AG09319 (cell line): ENCODE results near the gene NCOA7.

ENCODE experiments used
- DNase-seq: peaks from one replicate; pipeline ENCODE4 v3.0.0-alpha.2; 2010; ENCODE audit warnings: low read depth; ENCODE audit errors: extremely low read depth
- TF ChIP-seq, protein P1 (sequence below): IDR thresholded peaks from 2 replicates; pipeline ENCODE4 v1.5.1; 2011; ENCODE audit warnings: low read depth, mild to moderate bottlenecking, inconsistent platforms, low read length, moderate library complexity

NCOA7 gene

DNA sequence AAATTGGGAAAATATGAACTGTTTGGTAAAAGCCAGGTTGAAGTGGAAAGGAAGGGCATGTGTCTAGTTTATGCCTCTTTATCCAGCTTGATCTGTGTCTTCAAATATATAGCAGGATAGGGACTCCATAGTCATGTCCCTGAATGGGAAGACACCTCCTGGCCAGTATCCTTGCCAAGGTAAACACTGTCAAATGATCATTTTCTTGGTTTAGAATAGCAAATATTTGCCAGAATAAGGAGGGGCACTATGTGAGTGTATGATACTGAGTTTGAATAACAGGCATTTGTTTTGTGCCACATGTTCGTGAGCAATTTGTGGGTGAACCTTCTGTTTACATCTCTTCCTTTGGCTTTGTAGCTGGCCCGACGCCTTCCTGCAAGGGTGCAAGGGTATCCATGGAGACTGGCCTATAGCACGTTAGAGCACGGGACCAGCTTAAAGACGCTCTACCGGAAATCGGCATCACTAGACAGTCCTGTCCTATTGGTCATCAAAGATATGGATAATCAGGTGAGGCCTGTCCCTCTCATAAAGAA lies 131.6 kb downstream of the NCOA7 start:
- TF ChIP-seq, protein P1, sequence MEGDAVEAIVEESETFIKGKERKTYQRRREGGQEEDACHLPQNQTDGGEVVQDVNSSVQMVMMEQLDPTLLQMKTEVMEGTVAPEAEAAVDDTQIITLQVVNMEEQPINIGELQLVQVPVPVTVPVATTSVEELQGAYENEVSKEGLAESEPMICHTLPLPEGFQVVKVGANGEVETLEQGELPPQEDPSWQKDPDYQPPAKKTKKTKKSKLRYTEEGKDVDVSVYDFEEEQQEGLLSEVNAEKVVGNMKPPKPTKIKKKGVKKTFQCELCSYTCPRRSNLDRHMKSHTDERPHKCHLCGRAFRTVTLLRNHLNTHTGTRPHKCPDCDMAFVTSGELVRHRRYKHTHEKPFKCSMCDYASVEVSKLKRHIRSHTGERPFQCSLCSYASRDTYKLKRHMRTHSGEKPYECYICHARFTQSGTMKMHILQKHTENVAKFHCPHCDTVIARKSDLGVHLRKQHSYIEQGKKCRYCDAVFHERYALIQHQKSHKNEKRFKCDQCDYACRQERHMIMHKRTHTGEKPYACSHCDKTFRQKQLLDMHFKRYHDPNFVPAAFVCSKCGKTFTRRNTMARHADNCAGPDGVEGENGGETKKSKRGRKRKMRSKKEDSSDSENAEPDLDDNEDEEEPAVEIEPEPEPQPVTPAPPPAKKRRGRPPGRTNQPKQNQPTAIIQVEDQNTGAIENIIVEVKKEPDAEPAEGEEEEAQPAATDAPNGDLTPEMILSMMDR, result no peak
- no peak for DNase-seq

DNA sequence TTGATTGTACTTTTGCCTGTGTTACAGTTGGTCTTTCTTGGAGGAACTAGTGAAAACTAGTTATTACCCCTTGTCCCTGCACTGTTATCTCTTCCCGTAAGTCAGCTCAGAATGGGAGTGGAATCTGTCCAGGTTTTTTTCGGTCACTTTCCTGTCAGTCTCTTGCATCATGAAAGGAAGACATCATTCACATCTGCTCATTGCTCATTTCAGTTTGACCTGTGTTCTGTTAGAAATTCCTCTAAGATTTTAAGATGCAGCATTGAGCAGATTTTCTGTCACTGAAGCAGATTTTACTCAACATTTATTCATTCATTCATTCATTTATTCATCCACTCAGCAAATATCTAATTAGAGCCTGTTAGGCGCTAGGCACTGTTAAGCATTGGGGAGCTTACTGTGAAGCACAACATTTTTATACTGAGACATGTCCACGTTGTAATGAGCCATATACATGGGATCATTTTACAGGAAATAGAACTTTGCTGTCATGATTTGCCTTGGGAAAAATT lies 132.7 kb downstream of the NCOA7 start:
- TF ChIP-seq, protein P1, result no peak
- DNase-seq, result no peak

DNA sequence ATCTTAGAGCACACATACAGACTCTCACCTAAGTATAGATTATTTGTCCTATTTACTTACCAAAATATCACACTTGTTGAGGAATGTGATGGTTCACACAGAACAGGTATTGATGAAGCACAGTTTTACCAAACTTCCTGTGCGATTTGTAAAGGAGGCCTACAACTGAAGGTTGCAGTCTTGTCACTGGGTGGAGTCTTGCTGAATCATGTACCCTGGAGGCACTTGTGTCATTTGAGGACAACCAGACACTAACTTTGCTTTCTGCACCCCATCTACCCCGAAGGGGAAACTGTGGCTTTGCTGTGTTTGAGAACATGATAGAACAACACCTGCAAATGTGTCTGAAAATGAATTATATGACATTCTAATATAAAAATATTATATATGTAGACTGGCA lies 133.4 kb downstream of the NCOA7 start:
- DNase-seq, result no peak
- TF ChIP-seq, protein P1, result no peak

DNA sequence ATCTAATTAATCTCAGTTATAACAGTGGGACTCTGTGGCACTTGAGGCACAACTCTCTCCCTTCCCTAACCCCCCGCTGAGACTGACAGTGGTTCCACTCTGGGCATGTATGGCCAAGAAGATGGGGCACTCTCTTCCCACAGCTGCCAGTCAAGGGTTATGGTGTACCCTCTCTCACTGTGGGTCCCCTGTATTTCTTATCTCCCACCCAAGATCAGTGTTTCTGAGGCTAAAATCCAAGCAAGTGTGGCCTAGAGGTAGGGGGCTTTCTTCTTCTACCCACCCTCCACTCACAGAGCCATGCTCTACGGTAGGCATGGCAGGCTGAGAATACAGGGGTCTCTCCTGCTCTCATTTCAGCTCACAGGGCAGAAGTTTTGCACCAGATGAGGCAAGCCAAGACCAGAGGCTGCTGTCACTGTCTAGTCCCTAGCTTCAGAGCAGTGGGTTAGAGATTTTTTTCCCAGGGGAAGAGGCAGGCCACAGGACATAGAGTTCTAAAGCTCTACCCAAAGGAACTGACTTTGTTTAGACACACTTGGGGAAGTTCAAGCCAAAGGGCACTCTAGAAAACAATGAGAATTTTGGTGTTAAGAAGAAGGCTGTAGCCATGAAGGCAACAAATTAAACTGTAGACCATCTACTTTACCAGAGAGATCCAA lies 134.1 kb downstream of the NCOA7 start:
- DNase-seq, result no peak
- TF ChIP-seq, protein P1, result no peak

DNA sequence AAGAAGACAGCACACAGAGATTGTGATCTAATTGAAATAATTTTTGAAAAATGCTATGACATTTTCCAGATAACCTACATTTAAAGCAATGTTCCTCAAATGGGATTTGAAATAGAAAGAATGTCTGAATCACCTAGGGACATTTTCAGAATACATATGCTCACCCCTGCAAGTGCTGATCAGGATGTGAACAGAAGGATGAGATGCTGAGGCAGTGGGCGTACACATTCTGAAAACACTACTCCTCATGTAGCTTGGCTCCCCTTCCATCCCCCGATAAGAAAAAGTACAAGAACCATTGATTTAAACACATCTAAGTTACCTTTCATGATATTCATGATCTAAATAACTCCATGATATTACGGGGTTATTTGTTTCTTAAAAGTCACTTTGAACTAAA lies 136.0 kb downstream of the NCOA7 start:
- no peak for DNase-seq

DNA sequence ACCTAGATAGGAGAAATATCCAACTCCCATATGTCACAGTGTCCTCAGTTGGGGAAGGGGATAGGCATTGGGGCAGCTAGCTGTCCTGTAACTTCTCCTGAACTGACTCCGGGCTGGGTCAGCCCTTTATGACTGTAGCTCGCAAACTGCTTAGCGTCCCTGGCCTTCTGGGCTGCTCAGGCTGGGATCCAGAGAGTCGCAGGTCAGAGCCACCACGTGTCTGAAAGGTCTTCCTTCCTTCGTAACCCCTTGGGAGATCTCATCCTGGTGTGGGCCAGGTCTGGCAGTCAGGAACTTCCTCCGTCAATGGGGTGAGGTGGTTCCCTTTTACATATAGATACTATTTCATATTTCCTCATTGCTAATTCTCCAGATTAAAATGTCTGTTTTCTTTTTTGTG lies 137.0 kb downstream of the NCOA7 start:
- TF ChIP-seq, protein P1, result no peak
- no peak for DNase-seq

More for the DNA sequence above, 136.0 kb downstream of the NCOA7 start:
- TF ChIP-seq, protein P1, result no peak

DNA sequence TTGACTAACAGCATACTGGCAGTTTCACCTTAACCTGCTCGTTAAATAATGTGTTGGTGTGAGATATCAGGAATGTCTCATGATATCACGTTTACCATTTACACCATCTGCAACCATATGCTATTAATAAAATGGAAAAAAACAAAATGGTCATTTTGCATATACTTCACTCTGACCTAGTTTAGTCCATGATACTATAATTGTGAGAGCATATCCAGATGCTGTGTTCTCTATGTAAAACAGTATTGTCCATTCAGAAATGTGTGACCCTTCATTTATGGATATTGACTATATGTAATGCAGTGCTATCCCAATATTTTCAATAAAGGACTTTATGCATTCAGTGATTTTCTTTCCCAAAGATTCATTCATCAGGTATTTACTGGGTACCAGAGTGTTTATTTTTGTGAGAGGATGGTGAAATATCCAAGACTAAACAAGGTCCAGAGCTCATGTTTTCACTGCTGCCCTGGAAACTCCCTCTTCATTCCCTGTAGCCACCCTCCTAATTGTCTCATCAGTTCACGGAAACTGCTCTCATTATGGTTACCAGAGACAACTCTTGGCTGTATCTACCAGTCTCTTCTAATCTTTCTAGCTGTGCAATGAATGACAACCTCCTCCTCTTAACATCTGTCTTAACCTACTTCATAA lies 140.1 kb downstream of the NCOA7 start:
- TF ChIP-seq, protein P1, result no peak
- DNase-seq, result peak; percentile 76
